GM12874 (cell line): Measurements from ENCODE around the gene GRAMD4.

Source experiments
- CTCF ChIP-seq: IDR thresholded peaks from 2 replicates; pipeline ENCODE4 v1.5.1; 2011; ENCODE audit warnings: low read depth, mild to moderate bottlenecking, control low read depth, low read length, moderate library complexity; ENCODE audit not compliant: insufficient read depth

GRAMD4 gene

GRCh38 chr22:46580940-46581537 lies 39.1 kb upstream of the GRAMD4 start:
- no peak for TF ChIP-seq CTCF

GRCh38 chr22:46581538-46582244 lies 38.5 kb upstream of the GRAMD4 start:
- TF ChIP-seq CTCF: no peak

GRCh38 chr22:46582281-46582933 lies 37.8 kb upstream of the GRAMD4 start:
- no peak for TF ChIP-seq CTCF

GRCh38 chr22:46583571-46583970 lies 36.6 kb upstream of the GRAMD4 start:
- no peak for TF ChIP-seq CTCF

- TF ChIP-seq CTCF: no peak
Observed at GRCh38 chr22:46584081-46584921, 35.9 kb upstream of the GRAMD4 start.

- no peak for TF ChIP-seq CTCF
Observed at GRCh38 chr22:46585340-46586122, 34.7 kb upstream of the GRAMD4 start.

GRCh38 chr22:46586123-46586519 lies 34.1 kb upstream of the GRAMD4 start:
- TF ChIP-seq CTCF: no peak
